Endothelial cell of umbilical vein (primary cell): Measurements from ENCODE around the gene SENP8. TPM values are rescaled to one million over a fixed set of nuclear protein-coding genes. Genes with fewer than 3 reads are reported as not detected.

Experiments
- BruUV-seq: library from RNA; stranded (reverse); fragments of 400-500 nt; replicated peaks from 2 replicates; lab custom pipeline; 2021; lab: Mats Ljungman, UMichigan
- CTCF ChIA-PET: fragments of 300-600, 350-600 bp; sonication (Branson Sonifier 250); formaldehyde crosslinking; loops from one replicate; lab custom pipeline; 2021; ENCODE audit warnings: antibody characterized with exemption, inconsistent platforms; lab: Charles Lee
- POLR2A ChIA-PET: fragments of 300-600, 350-600 bp; sonication (Branson Sonifier 250); formaldehyde crosslinking; loops from one replicate; lab custom pipeline; 2021; ENCODE audit warnings: antibody characterized with exemption, inconsistent platforms; lab: Charles Lee
- DNase-seq: peaks from one replicate; pipeline ENCODE4 v3.0.0-alpha.2; 2011; ENCODE audit warnings: low read depth, low spot score
- FAIRE-seq: peaks from 2 replicates; lab custom pipeline; 2011; peaks lifted over from hg19 to GRCh38; lab: Jason Lieb, UNC
- H2AFZ ChIP-seq: 2 replicates; pipeline ENCODE4 v1.6.0; 2012; ENCODE audit warnings: low read depth, low read length, control low read depth, inconsistent platforms
- H3K27ac ChIP-seq: 2 replicates; pipeline ENCODE4 v1.5.1; 2011; ENCODE audit warnings: low read depth, mild to moderate bottlenecking, control low read depth, low read length, moderate library complexity; ENCODE audit not compliant: insufficient read depth
- H3K27me3 ChIP-seq, 2 experiments: 2 replicates each; pipeline versions ENCODE4 v1.6.0 to v1.6.1; 2011; ENCODE audit warnings: low read length in 2 of 2, mixed read lengths in 1 of 2; ENCODE audit not compliant: control insufficient read depth in 2 of 2, insufficient read depth in 2 of 2
- H3K36me3 ChIP-seq, 2 experiments: 2 replicates in 1 of 2; 3 replicates in 1 of 2; pipeline ENCODE4 v1.5.1; 2011; ENCODE audit warnings: low read length in 2 of 2, mild to moderate bottlenecking in 1 of 2, moderate library complexity in 1 of 2; ENCODE audit not compliant: control insufficient read depth in 2 of 2, insufficient read depth in 2 of 2; ENCODE audit errors: extremely low read depth in 1 of 2
- H3K4me1 ChIP-seq: 3 replicates; pipeline ENCODE4 v1.5.1; 2011; ENCODE audit warnings: mild to moderate bottlenecking, low read length; ENCODE audit not compliant: control insufficient read depth, insufficient read depth; ENCODE audit errors: extremely low read depth
- H3K4me2 ChIP-seq: 2 replicates; pipeline ENCODE4 v1.6.1; 2011; ENCODE audit warnings: low read length, control low read depth, mixed read lengths; ENCODE audit not compliant: insufficient read depth
- H3K4me3 ChIP-seq, 3 experiments: fragments of 200-600 bp in 1 of 3; sonication (generic), shearing (Covaris generic) in 1 of 3; replicated peaks in 1 of 3; 2 replicates each; pipeline ENCODE4 v1.5.1; 2011 to 2016; ENCODE audit warnings: control low read depth in 3 of 3, low read length in 3 of 3, mild to moderate bottlenecking in 2 of 3, inconsistent platforms in 1 of 3, low read depth in 1 of 3, moderate library complexity in 1 of 3; ENCODE audit not compliant: insufficient read depth in 1 of 3
- H3K79me2 ChIP-seq: 2 replicates; pipeline ENCODE4 v1.6.0; 2012; ENCODE audit warnings: low read length, inconsistent platforms; ENCODE audit not compliant: control insufficient read depth, insufficient read depth
- H3K9ac ChIP-seq: replicated peaks from 2 replicates; pipeline ENCODE3; 2011; ENCODE audit warnings: low read length, control low read depth; ENCODE audit not compliant: insufficient read depth; ENCODE audit errors: extremely low read depth
- H3K9me1 ChIP-seq: replicated peaks from 3 replicates; pipeline ENCODE4 v1.6.0; 2011; ENCODE audit warnings: mild to moderate bottlenecking, low read length; ENCODE audit not compliant: control insufficient read depth, insufficient read depth; ENCODE audit errors: extremely low read depth
- H3K9me3 ChIP-seq: replicated peaks from 2 replicates; pipeline ENCODE4 v1.5.1; 2012; ENCODE audit warnings: low read length, inconsistent platforms; ENCODE audit not compliant: control insufficient read depth, insufficient read depth
- H4K20me1 ChIP-seq: replicated peaks from 2 replicates; pipeline ENCODE3; 2011; ENCODE audit warnings: mild to moderate bottlenecking, low read length; ENCODE audit not compliant: control insufficient read depth, insufficient read depth; ENCODE audit errors: extremely low read depth
- EZH2 ChIP-seq: IDR thresholded peaks from 2 replicates; pipeline ENCODE4 v1.6.1; 2012; ENCODE audit warnings: borderline replicate concordance, low read depth, mild to moderate bottlenecking, moderate library complexity, low read length, inconsistent platforms; ENCODE audit not compliant: severe bottlenecking
- FOS ChIP-seq: IDR thresholded peaks from 2 replicates; pipeline ENCODE4 v1.6.1; 2011; ENCODE audit warnings: mild to moderate bottlenecking, low read length, moderate library complexity, borderline replicate concordance; ENCODE audit not compliant: insufficient read depth
- GATA2 ChIP-seq: IDR thresholded peaks from 2 replicates; pipeline ENCODE4 v1.7.0; 2011; ENCODE audit warnings: low read depth, mild to moderate bottlenecking, moderate library complexity, mixed read lengths, low read length; ENCODE audit not compliant: insufficient read length, insufficient read depth
- JUN ChIP-seq: IDR thresholded peaks from 2 replicates; pipeline ENCODE4 v1.6.1; 2011; ENCODE audit warnings: borderline replicate concordance, low read depth; ENCODE audit not compliant: insufficient read length, insufficient read depth
- MYC ChIP-seq: IDR thresholded peaks from one replicate; pipeline ENCODE4 v1.6.1; 2011; ENCODE audit warnings: mild to moderate bottlenecking, low read depth, low read length
- POLR2A ChIP-seq: IDR thresholded peaks from 2 replicates; pipeline ENCODE4 v1.6.1; 2012; ENCODE audit warnings: low read depth, mild to moderate bottlenecking, control low read depth, low read length
- POLR2AphosphoS5 ChIP-seq: IDR thresholded peaks from 2 replicates; pipeline ENCODE4 v1.6.1; 2012; ENCODE audit warnings: low read depth, mild to moderate bottlenecking, control low read depth, low read length, moderate library complexity; ENCODE audit not compliant: insufficient read depth
- dilution Hi-C: fragments of 300-500 bp; cut with MboI; formaldehyde crosslinking; loops from one replicate; pipeline ENCODE4 v1.15.0; 2019; ENCODE audit warnings: low sequenced_read_pairs; ENCODE audit not compliant: extremely low pct_ligation_motif_present
- intact Hi-C: fragments of 100-400 bp; cut with micrococcal nuclease; formaldehyde crosslinking; loops from one replicate; pipeline ENCODE4 v1.10.0; 2022
- polyA plus RNA-seq, 4 experiments: library from polyadenylated mRNA; depleted of rRNA in 3 of 4; stranded (reverse) in 3 of 4; unstranded in 1 of 4; fragments of >200 nt; gene quantifications; 2 replicates each; pipeline versions ENCODE4 v1.2.1 to v1.2.3, GENCODE V29; 2011 to 2012; ENCODE audit warnings: missing spikeins in 1 of 4
- total RNA-seq: library from RNA; stranded (reverse); gene quantifications from 2 replicates; pipeline ENCODE4 v1.2.3, GENCODE V29; 2021
- TF ChIP-seq, protein P1 (sequence below), 2 donors: IDR thresholded peaks; 1 replicate in 1 of 2; 2 replicates in 1 of 2; pipeline ENCODE4 v1.5.1; 2011; ENCODE audit warnings: low read length in 2 of 2, mild to moderate bottlenecking in 2 of 2, moderate library complexity in 2 of 2, control low read depth in 1 of 2, inconsistent platforms in 1 of 2, low read depth in 1 of 2; ENCODE audit not compliant: insufficient read depth in 1 of 2; ENCODE audit errors: extremely low read depth in 1 of 2
- TF ChIP-seq, protein P2 (sequence below): IDR thresholded peaks from 2 replicates; pipeline ENCODE4 v1.6.1; 2011; ENCODE audit not compliant: insufficient read depth, insufficient read length

Gene SENP8
- total and polyA plus RNA-seq, 2 donors (not counting 3 experiments of a cell fraction or from before 2014, with no cell fraction given), result 0.91 to 1.3 TPM

DNA sequence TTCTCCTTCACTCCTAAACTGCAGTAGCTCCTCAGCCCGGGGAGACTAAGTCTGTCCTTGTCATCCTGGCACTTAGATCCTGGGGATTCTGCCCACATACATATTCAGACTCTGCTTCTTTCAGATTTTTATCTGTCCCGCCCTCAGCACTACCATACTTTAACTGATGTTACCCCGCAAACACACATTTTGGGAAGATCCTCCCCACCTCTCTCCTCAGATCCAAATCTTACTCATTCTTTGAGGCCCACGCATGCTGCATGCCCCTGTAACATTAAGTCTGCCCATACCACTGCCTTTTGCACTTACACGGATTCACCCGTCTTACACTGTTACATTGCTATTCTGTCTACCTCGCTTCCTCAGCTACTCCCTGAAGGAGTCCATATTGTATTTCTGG is 36.1 kb downstream of the SENP8 start:
- TF ChIP-seq MYC, result no peak
- TF ChIP-seq POLR2AphosphoS5, result no peak
- TF ChIP-seq EZH2, result no peak
- TF ChIP-seq POLR2A, result no peak
- TF ChIP-seq, protein P1, sequence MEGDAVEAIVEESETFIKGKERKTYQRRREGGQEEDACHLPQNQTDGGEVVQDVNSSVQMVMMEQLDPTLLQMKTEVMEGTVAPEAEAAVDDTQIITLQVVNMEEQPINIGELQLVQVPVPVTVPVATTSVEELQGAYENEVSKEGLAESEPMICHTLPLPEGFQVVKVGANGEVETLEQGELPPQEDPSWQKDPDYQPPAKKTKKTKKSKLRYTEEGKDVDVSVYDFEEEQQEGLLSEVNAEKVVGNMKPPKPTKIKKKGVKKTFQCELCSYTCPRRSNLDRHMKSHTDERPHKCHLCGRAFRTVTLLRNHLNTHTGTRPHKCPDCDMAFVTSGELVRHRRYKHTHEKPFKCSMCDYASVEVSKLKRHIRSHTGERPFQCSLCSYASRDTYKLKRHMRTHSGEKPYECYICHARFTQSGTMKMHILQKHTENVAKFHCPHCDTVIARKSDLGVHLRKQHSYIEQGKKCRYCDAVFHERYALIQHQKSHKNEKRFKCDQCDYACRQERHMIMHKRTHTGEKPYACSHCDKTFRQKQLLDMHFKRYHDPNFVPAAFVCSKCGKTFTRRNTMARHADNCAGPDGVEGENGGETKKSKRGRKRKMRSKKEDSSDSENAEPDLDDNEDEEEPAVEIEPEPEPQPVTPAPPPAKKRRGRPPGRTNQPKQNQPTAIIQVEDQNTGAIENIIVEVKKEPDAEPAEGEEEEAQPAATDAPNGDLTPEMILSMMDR (IDR thresholded peaks at IDR 0.05; ENCODE audit: extremely low read depth in 1 of 2, insufficient read depth in 1 of 2, low read depth in 1 of 2, low read length in 2 of 2), result no peak
- TF ChIP-seq JUN, result no peak
- TF ChIP-seq, protein P2, sequence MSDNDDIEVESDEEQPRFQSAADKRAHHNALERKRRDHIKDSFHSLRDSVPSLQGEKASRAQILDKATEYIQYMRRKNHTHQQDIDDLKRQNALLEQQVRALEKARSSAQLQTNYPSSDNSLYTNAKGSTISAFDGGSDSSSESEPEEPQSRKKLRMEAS, result no peak
- TF ChIP-seq FOS, result no peak
- no peak for TF ChIP-seq GATA2
- ChIA-PET CTCF (interaction anchor here (1.0 to 1.8 kb wide), 9 partner anchors 9 to 411 kb away, joined by 3 to 28 read pairs (median 3); no protein-coding TSS in a partner anchor), POLR2A (no interaction called here)
- H3K9me1 ChIP-seq, result no peaks in the 10 kb centered on the region
- intact Hi-C loops (loop anchor here (2.0 kb wide), 1 partner anchor 706 kb away; no protein-coding TSS in a partner anchor), dilution Hi-C loops (no loop called here)
- FAIRE-seq (no peak), DNase-seq (no peak)
- no peak overlapping the region for H3K4me3 ChIP-seq
- BruUV-seq, result no TSS peak
- no peaks in the 10 kb centered on the region for H3K9me3 ChIP-seq
- no peak overlapping the region for H3K9ac ChIP-seq
- no peaks in the 10 kb centered on the region for H4K20me1 ChIP-seq
- H3K27me3 ChIP-seq, result no peaks in the 10 kb centered on the region
- no peak overlapping the region for H3K27ac ChIP-seq
- H2AFZ ChIP-seq, result peak overlapping the region; percentile 13
- no peaks in the 10 kb centered on the region for H3K36me3 ChIP-seq
- no peaks in the 10 kb centered on the region for H3K79me2 ChIP-seq
- peaks cover 20% of the 10 kb centered on the region for H3K4me1 ChIP-seq
- no peak overlapping the region for H3K4me2 ChIP-seq
